IMR-90 (cell line): ENCODE measurements around the gene C2orf74. TPM values are rescaled to one million over a fixed set of nuclear protein-coding genes. Genes with fewer than 3 reads are reported as not detected.

Experiments
- ATAC-seq: fragments of 200-7000 bp; cut with Tn5 transposase; 2 replicates; pipeline ENCODE4 v1.9.1; 2020; ENCODE audit warnings: low read depth, mild to moderate bottlenecking, moderate library complexity
- Bru-seq: library from RNA; stranded (reverse); fragments of 400-500 nt; gene quantifications from one replicate; lab custom pipeline; 2021; lab: Mats Ljungman, UMichigan
- BruChase-seq, 2 experiments: library from RNA; stranded (reverse); fragments of 400-500 nt; gene quantifications; one replicate each; lab custom pipeline; 2021; lab: Mats Ljungman, UMichigan
- BruUV-seq: library from RNA; stranded (reverse); fragments of 400-500 nt; replicated peaks from 2 replicates; lab custom pipeline; 2021; lab: Mats Ljungman, UMichigan
- CTCF ChIA-PET: fragments of 300-600 bp; formaldehyde crosslinking; extraction: SDS; loops from one replicate; lab custom pipeline; 2021; ENCODE audit warnings: antibody characterized with exemption; lab: Yijun Ruan, JAX
- POLR2A ChIA-PET: fragments of 300-600 bp; sonication (Branson Sonifier 250); formaldehyde crosslinking; loops from one replicate; lab custom pipeline; 2022; ENCODE audit warnings: antibody characterized with exemption; ENCODE audit not compliant: unreplicated experiment; lab: Charles Lee
- DNase-seq: peaks from one replicate; pipeline ENCODE4 v3.0.0; 2013
- H2AFZ ChIP-seq: replicated peaks from 2 replicates; pipeline ENCODE3; 2013; ENCODE audit warnings: low read length, mild to moderate bottlenecking; ENCODE audit not compliant: poor library complexity
- H2AK5ac ChIP-seq: 2 replicates; pipeline ENCODE4 v1.6.1; 2013; ENCODE audit warnings: low read depth, low read length, inconsistent platforms
- H2AK9ac ChIP-seq: replicated peaks from 2 replicates; pipeline ENCODE3; 2013; ENCODE audit warnings: mild to moderate bottlenecking, low read depth, low read length, moderate library complexity; ENCODE audit not compliant: poor library complexity
- H2BK120ac ChIP-seq: 2 replicates; pipeline ENCODE4 v1.6.1; 2013; ENCODE audit warnings: low read depth, low read length, inconsistent platforms
- H2BK15ac ChIP-seq: 3 replicates; pipeline ENCODE4 v1.6.1; 2013; ENCODE audit warnings: low read depth, low read length, inconsistent platforms
- H2BK20ac ChIP-seq: 2 replicates; pipeline ENCODE4 v1.6.1; 2013; ENCODE audit warnings: low read depth, mild to moderate bottlenecking, inconsistent platforms, low read length, moderate library complexity
- H2BK5ac ChIP-seq: 2 replicates; pipeline ENCODE4 v1.6.1; 2013; ENCODE audit warnings: mild to moderate bottlenecking, low read depth, low read length, inconsistent platforms; ENCODE audit not compliant: poor library complexity, severe bottlenecking
- H3K14ac ChIP-seq: replicated peaks from 2 replicates; pipeline ENCODE4 v1.6.1; 2013; ENCODE audit warnings: low read depth, low read length, inconsistent platforms
- H3K18ac ChIP-seq: 2 replicates; pipeline ENCODE4 v1.6.1; 2013; ENCODE audit warnings: low read depth, low read length, control low read depth
- H3K23ac ChIP-seq: 2 replicates; pipeline ENCODE4 v1.6.1; 2013; ENCODE audit warnings: low read depth, low read length, inconsistent platforms
- H3K27ac ChIP-seq: 2 replicates; pipeline ENCODE4 v1.5.1; 2013; ENCODE audit warnings: mild to moderate bottlenecking, control low read depth, low read length; ENCODE audit not compliant: insufficient read depth
- H3K27me3 ChIP-seq: 2 replicates; pipeline ENCODE4 v1.6.1; 2013; ENCODE audit warnings: low read length; ENCODE audit not compliant: control insufficient read depth, insufficient read depth
- H3K36me3 ChIP-seq: 2 replicates; pipeline ENCODE4 v1.6.1; 2013; ENCODE audit warnings: low read length, mixed read lengths; ENCODE audit not compliant: control insufficient read depth, insufficient read depth
- H3K4ac ChIP-seq: 2 replicates; pipeline ENCODE4 v1.6.1; 2013; ENCODE audit warnings: low read depth, low read length, inconsistent platforms
- H3K4me1 ChIP-seq: 2 replicates; pipeline ENCODE4 v1.6.1; 2013; ENCODE audit warnings: low read length, mixed read lengths; ENCODE audit not compliant: control insufficient read depth, insufficient read depth
- H3K4me2 ChIP-seq: 2 replicates; pipeline ENCODE4 v1.6.1; 2013; ENCODE audit warnings: low read depth, mild to moderate bottlenecking, control low read depth, low read length, moderate library complexity
- H3K4me3 ChIP-seq: 2 replicates; pipeline ENCODE4 v1.5.1; 2013; ENCODE audit warnings: low read depth, mild to moderate bottlenecking, control low read depth, low read length, moderate library complexity; ENCODE audit not compliant: insufficient read depth
- H3K56ac ChIP-seq: 2 replicates; pipeline ENCODE4 v1.6.1; 2013; ENCODE audit warnings: low read length, inconsistent platforms; ENCODE audit not compliant: insufficient read depth; ENCODE audit errors: extremely low read depth
- H3K79me1 ChIP-seq, 2 experiments: 2 replicates each; pipeline ENCODE4 v1.6.1; 2013; ENCODE audit warnings: low read length in 2 of 2, inconsistent platforms in 1 of 2, low read depth in 1 of 2
- H3K9ac ChIP-seq: 2 replicates; pipeline ENCODE4 v1.6.1; 2013; ENCODE audit warnings: low read depth, low read length, control low read depth
- H3K9me1 ChIP-seq: 2 replicates; pipeline ENCODE4 v1.6.1; 2013; ENCODE audit warnings: low read length, inconsistent platforms; ENCODE audit not compliant: insufficient read depth
- H3K9me3 ChIP-seq: 2 replicates; pipeline ENCODE4 v1.6.1; 2013; ENCODE audit warnings: low read length; ENCODE audit not compliant: control insufficient read depth, insufficient read depth
- H4K20me1 ChIP-seq: 2 replicates; pipeline ENCODE4 v1.6.1; 2013; ENCODE audit warnings: low read length, inconsistent platforms; ENCODE audit not compliant: insufficient read depth
- H4K5ac ChIP-seq: 2 replicates; pipeline ENCODE4 v1.6.1; 2013; ENCODE audit warnings: mild to moderate bottlenecking, low read depth, low read length, control low read depth
- H4K8ac ChIP-seq, 2 experiments: 2 replicates each; pipeline ENCODE4 v1.6.1; 2013; ENCODE audit warnings: low read depth in 2 of 2, low read length in 2 of 2, control low read depth in 1 of 2, inconsistent platforms in 1 of 2
- H4K91ac ChIP-seq: 2 replicates; pipeline ENCODE4 v1.6.1; 2013; ENCODE audit warnings: low read depth, low read length, inconsistent platforms; ENCODE audit not compliant: insufficient read depth
- BHLHE40 ChIP-seq: fragments of 150-350 bp; IDR thresholded peaks from 2 replicates; pipeline ENCODE4 v1.6.1; 2016; ENCODE audit warnings: mild to moderate bottlenecking, low read depth, low read length
- CEBPB ChIP-seq: IDR thresholded peaks from 2 replicates; pipeline ENCODE4 v1.6.1; 2012; ENCODE audit warnings: low read depth, low read length, improper control_type of control experiment
- CHD1 ChIP-seq: IDR thresholded peaks from 2 replicates; pipeline ENCODE4 v1.6.1; 2012; ENCODE audit warnings: low read depth, low read length, improper control_type of control experiment
- FOS ChIP-seq: fragments of 150-350 bp; IDR thresholded peaks from 2 replicates; pipeline ENCODE4 v1.6.1; 2016; ENCODE audit warnings: low read depth, low read length
- MAFK ChIP-seq: IDR thresholded peaks from 2 replicates; pipeline ENCODE4 v1.6.1; 2012; ENCODE audit warnings: low read depth, low read length, improper control_type of control experiment
- MAZ ChIP-seq: IDR thresholded peaks from 2 replicates; pipeline ENCODE4 v1.6.1; 2012; ENCODE audit warnings: low read depth, mild to moderate bottlenecking, low read length, improper control_type of control experiment, moderate library complexity, borderline replicate concordance
- MXI1 ChIP-seq: IDR thresholded peaks from 2 replicates; pipeline ENCODE4 v1.6.1; 2012; ENCODE audit warnings: low read depth, mild to moderate bottlenecking, low read length, moderate library complexity, borderline replicate concordance
- NFE2L2 ChIP-seq: fragments of 150-350 bp; IDR thresholded peaks from 2 replicates; pipeline ENCODE4 v1.6.1; 2016; ENCODE audit warnings: low read depth, mild to moderate bottlenecking, low read length
- POLR2A ChIP-seq: IDR thresholded peaks from 2 replicates; pipeline ENCODE4 v1.6.1; 2012; ENCODE audit warnings: mild to moderate bottlenecking, low read depth, low read length
- RAD21 ChIP-seq: IDR thresholded peaks from 2 replicates; pipeline ENCODE4 v1.6.1; 2012; ENCODE audit warnings: low read length, improper control_type of control experiment
- RCOR1 ChIP-seq: IDR thresholded peaks from 2 replicates; pipeline ENCODE4 v1.6.1; 2012; ENCODE audit warnings: mild to moderate bottlenecking, low read length, improper control_type of control experiment; ENCODE audit not compliant: insufficient replicate concordance
- RFX5 ChIP-seq: IDR thresholded peaks from 2 replicates; pipeline ENCODE4 v1.8.0; 2012; ENCODE audit warnings: low read depth, mild to moderate bottlenecking, low read length, moderate library complexity
- SMC3 ChIP-seq: fragments of 150-350 bp; IDR thresholded peaks from 2 replicates; pipeline ENCODE4 v1.6.1; 2016; ENCODE audit warnings: low read depth, mild to moderate bottlenecking, antibody characterized with exemption, low read length, moderate library complexity
- WGBS, 2 experiments: methylation state at CpG; one replicate each; pipeline versions ENCODE4 v1.1.5 to v1.1.7; 2013; ENCODE audit warnings: missing lambda C conversion rate in 2 of 2; ENCODE audit not compliant: insufficient read length in 1 of 2; ENCODE audit errors: extremely low coverage in 2 of 2; 5-methylcytosine and 5-hydroxymethylcytosine counted together
- dilution Hi-C: fragments of 300-500 bp; cut with HindIII; formaldehyde crosslinking; loops from one replicate; pipeline ENCODE4 v1.14.3; 2018; ENCODE audit warnings: low sequenced_read_pairs; ENCODE audit not compliant: unreplicated experiment
- in situ Hi-C: fragments of 300-500 bp; cut with MboI; formaldehyde crosslinking; loops from 3 replicates; pipeline ENCODE4 v1.14.3; 2019; ENCODE audit warnings: low sequenced_read_pairs, inconsistent platforms, mixed read lengths
- intact Hi-C: fragments of 100-400 bp; cut with micrococcal nuclease; formaldehyde crosslinking; loops from 2 replicates; pipeline ENCODE4 v1.10.0; 2022
- long read RNA-seq: library from polyadenylated mRNA; unstranded; transcript quantifications from one replicate; pipeline ENCODE4 v2.0.0, GENCODE V29; 2021; ENCODE audit not compliant: unreplicated experiment
- polyA plus RNA-seq, 3 experiments: library from polyadenylated mRNA; depleted of rRNA; stranded (reverse); fragments of >200 nt; gene quantifications; 2 replicates each; pipeline ENCODE4 v1.2.3, GENCODE V29; 2012; ENCODE audit warnings: low replicate concordance in 1 of 3
- total RNA-seq: library from RNA; depleted of rRNA; stranded (reverse); fragments of >200 nt; gene quantifications from 2 replicates; pipeline ENCODE4 v1.2.3, GENCODE V29; 2012; rRNA removed
- TF ChIP-seq, protein P1 (sequence below): fragments of 150-350 bp; IDR thresholded peaks from 2 replicates; pipeline ENCODE4 v1.6.1; 2016; ENCODE audit warnings: low read depth, mild to moderate bottlenecking, low read length, moderate library complexity, borderline replicate concordance
- TF ChIP-seq, protein P2 (sequence below): fragments of 150-350 bp; IDR thresholded peaks from 2 replicates; pipeline ENCODE4 v1.6.1; 2017; ENCODE audit warnings: mild to moderate bottlenecking, antibody characterized with exemption, low read length, low read depth

The C2orf74 gene
- total RNA-seq (8.4 and 10.3 TPM in 2 replicates), polyA plus RNA-seq (2012; rRNA removed) (15.8 and 21.9 TPM in 2 replicates), Bru-seq, nascent RNA (percentile 58 among the genes with signal in this experiment), BruChase-seq, experiment 1, labeled RNA remaining after a 6-hour chase (percentile 75 among the genes with signal in this experiment), BruChase-seq, experiment 2, labeled RNA remaining after a 2-hour chase (percentile 60 among the genes with signal in this experiment)
- 6.4 and 7.5 TPM in 2 replicates for polyA plus RNA-seq (2012; cell fraction: cytosol; rRNA removed)
- polyA plus RNA-seq (2012; cell fraction: nucleus; rRNA removed; ENCODE audit: low replicate concordance), result 1.9 and 4.9 TPM in 2 replicates
- long read RNA-seq, transcript C2orf74-202 (4 exons, 879 nt), result major isoform, 5 of 12 reads
- long read RNA-seq, partial matches to known transcripts, result 0 of 12 reads
- long read RNA-seq, other reads (novel, unspliced or antisense), result 6 of 12 reads

- WGBS, 2 experiments, result no CpG with 5 or more reads among the region's 5 CpGs
- H4K5ac ChIP-seq, result no peak within 1 kb of the TSS
- H3K9me3 ChIP-seq, result no peaks in the 10 kb centered on the region
- no peak within 1 kb of the TSS for H2AK5ac ChIP-seq
- ChIA-PET CTCF (no interaction called here), POLR2A (no interaction called here)
- H2BK120ac ChIP-seq, result no peak within 1 kb of the TSS
- H3K27me3 ChIP-seq, result no peaks in the 10 kb centered on the region
- dilution Hi-C loops, result no loop called here
- intact Hi-C loops, result no loop called here
- no peak within 1 kb of the TSS for H2AK9ac ChIP-seq
- ATAC-seq (no peak), DNase-seq (no peak)
- in situ Hi-C loops, result no loop called here
- H2BK5ac ChIP-seq, result no peak within 1 kb of the TSS
- H3K56ac ChIP-seq, result no peak within 1 kb of the TSS
- no peaks in the 10 kb centered on the region for H3K4me1 ChIP-seq
- no peak within 1 kb of the TSS for H4K91ac ChIP-seq
- H3K4me2 ChIP-seq, result no peak within 1 kb of the TSS
- no peak within 1 kb of the TSS for H3K27ac ChIP-seq
- H3K4ac ChIP-seq, result no peak within 1 kb of the TSS
- no TSS peak for BruUV-seq
- H3K4me3 ChIP-seq, result no peak within 1 kb of the TSS
- no peak within 1 kb of the TSS for H4K8ac ChIP-seq
- H2BK20ac ChIP-seq, result no peak within 1 kb of the TSS
- no peak within 1 kb of the TSS for H3K14ac ChIP-seq
- H3K9me1 ChIP-seq, result peaks cover 3% of the 10 kb centered on the region; the same call in 1 of the 2 replicates
- H3K23ac ChIP-seq, result no peak within 1 kb of the TSS
- H2AFZ ChIP-seq, result no peak within 1 kb of the TSS
- no peak within 1 kb of the TSS for H2BK15ac ChIP-seq
- H3K18ac ChIP-seq, result no peak within 1 kb of the TSS
- no peaks in the 10 kb centered on the region; a peak in 1 of 4 replicates for H3K79me1 ChIP-seq
- H3K9ac ChIP-seq, result no peak within 1 kb of the TSS
- H4K20me1 ChIP-seq, result no peaks in the 10 kb centered on the region
- peaks cover 22% of the 10 kb centered on the region for H3K36me3 ChIP-seq
- TF ChIP-seq, protein P1, sequence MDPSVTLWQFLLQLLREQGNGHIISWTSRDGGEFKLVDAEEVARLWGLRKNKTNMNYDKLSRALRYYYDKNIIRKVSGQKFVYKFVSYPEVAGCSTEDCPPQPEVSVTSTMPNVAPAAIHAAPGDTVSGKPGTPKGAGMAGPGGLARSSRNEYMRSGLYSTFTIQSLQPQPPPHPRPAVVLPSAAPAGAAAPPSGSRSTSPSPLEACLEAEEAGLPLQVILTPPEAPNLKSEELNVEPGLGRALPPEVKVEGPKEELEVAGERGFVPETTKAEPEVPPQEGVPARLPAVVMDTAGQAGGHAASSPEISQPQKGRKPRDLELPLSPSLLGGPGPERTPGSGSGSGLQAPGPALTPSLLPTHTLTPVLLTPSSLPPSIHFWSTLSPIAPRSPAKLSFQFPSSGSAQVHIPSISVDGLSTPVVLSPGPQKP, result no peak
- no peak for TF ChIP-seq POLR2A
- no peak for TF ChIP-seq BHLHE40
- no peak for TF ChIP-seq MAZ
- no peak for TF ChIP-seq MXI1
- TF ChIP-seq NFE2L2, result no peak
- TF ChIP-seq FOS, result no peak
- TF ChIP-seq, protein P2, sequence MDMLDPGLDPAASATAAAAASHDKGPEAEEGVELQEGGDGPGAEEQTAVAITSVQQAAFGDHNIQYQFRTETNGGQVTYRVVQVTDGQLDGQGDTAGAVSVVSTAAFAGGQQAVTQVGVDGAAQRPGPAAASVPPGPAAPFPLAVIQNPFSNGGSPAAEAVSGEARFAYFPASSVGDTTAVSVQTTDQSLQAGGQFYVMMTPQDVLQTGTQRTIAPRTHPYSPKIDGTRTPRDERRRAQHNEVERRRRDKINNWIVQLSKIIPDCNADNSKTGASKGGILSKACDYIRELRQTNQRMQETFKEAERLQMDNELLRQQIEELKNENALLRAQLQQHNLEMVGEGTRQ, result no peak
- no peak for TF ChIP-seq CEBPB
- TF ChIP-seq RFX5, result no peak
- no peak for TF ChIP-seq RCOR1
- no peak for TF ChIP-seq RAD21
- TF ChIP-seq MAFK, result no peak
- no peak for TF ChIP-seq CHD1
- TF ChIP-seq SMC3, result no peak
Measured at GRCh38 chr2:61161888-61162287, at the start of gene C2orf74. C2orf74 (plus strand) TSS chr2:61162188; CDS start chr2:61162515, 327 bp downstream.
